Adipocyte (in vitro differentiated cells): ENCODE measurements around the gene ENOX1.
A peak's percentile ranks its signal among the peaks of the same experiment; 100 is the strongest.

Experiments
- DNase-seq: peaks from one replicate; pipeline ENCODE4 v3.0.0-alpha.2; 2015; ENCODE audit warnings: low read depth
- H3K27me3 ChIP-seq: replicated peaks from 2 replicates; pipeline ENCODE4 v1.7.0; 2013; ENCODE audit warnings: mild to moderate bottlenecking, low read length, moderate library complexity; ENCODE audit not compliant: control insufficient read depth, insufficient read depth
- H3K36me3 ChIP-seq: 2 replicates; pipeline ENCODE4 v1.7.0; 2013; ENCODE audit warnings: low read length, mild to moderate bottlenecking, moderate library complexity; ENCODE audit not compliant: control insufficient read depth, insufficient read depth, severe bottlenecking
- H3K4me1 ChIP-seq: 2 replicates; pipeline ENCODE4 v1.7.0; 2013; ENCODE audit warnings: mild to moderate bottlenecking, low read length, moderate library complexity; ENCODE audit not compliant: control insufficient read depth, insufficient read depth
- H3K4me3 ChIP-seq: 2 replicates; pipeline ENCODE4 v1.7.0; 2013; ENCODE audit warnings: mild to moderate bottlenecking, low read length, moderate library complexity
- H3K9ac ChIP-seq: 2 replicates; pipeline ENCODE4 v1.7.0; 2013; ENCODE audit warnings: mild to moderate bottlenecking, low read length, moderate library complexity
- H3K9me3 ChIP-seq: 2 replicates; pipeline ENCODE4 v1.7.0; 2013; ENCODE audit warnings: mild to moderate bottlenecking, low read length, moderate library complexity; ENCODE audit not compliant: control insufficient read depth

ENOX1 gene

DNA sequence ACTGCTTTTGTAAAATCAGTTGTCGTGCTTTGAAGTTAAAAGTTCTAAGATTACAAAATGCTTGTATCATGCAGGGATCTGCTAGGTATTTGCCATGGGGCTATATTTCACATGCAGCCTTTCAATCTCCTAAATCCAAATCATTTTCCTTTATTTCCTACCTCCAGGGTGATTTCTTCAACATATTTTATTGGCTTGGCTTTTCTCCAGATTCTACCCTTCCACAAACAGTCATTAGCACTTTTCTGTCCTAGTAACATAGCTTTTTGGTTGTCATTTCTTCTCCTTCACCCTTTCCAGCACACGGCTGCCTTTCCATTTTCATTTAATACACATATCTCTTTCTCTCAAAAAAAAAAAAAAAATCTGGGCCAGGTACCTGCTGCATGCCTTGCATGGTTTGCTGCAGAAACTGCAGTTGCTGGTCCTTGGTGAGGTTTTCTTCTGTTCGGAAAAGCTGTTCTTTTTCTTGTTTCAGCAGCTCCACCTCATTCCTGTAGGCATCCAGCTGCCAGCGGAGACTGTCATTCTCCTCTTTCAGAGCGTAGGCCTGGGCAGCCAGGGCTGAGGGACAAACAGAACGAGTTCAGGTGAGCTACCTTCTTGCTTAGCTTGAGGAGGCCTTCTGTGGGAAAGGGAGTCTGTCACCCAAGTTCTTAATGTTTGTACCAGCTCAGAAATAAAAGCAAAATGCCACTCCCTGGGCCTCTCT, 488.6 kb downstream of the ENOX1 start:
- peaks cover 23% of the 10 kb centered on the region for H3K4me1 ChIP-seq
- H3K4me3 ChIP-seq = no peak overlapping the region

DNA sequence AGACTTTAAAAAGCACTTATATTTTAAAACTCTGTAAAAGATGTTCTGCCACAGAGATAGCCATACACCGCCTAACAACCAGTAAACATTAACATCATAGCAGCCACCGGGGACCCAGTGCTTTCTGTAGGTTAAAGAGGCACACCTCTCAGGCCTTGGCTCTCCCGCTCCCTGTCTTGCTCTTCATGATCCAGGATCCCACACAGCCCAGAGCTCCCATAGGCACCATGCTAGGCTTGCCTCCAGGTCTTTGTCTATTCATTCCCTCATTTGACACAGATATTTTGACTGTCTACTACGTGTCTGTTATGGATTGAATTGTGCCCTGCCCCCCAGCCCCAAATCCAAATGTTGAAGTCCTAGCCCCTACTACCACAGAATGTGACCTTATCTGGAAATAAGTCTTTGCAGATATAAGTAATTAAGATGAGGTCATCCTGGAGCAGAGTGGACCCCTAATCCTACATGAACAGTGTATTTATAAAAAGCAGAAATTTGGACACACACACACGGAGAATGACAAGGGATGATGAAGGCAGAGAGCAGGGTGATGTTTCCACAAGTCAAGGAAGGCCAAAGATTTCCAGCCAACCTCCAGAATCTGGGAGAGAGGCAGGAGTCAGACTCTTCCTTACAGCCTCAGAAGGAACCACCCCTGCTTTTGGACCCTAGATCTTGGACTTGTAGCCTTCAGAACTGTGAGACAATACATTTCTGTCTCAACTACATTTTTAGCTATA, 490.8 kb downstream of the ENOX1 start:
- peaks cover 17% of the 10 kb centered on the region for H3K4me1 ChIP-seq
- no peak overlapping the region for H3K4me3 ChIP-seq
- no peak overlapping the region for H3K9ac ChIP-seq
- DNase-seq = no peak
- no peaks in the 10 kb centered on the region for H3K27me3 ChIP-seq
- H3K36me3 ChIP-seq = no peaks in the 10 kb centered on the region
- H3K9me3 ChIP-seq = no peaks in the 10 kb centered on the region

More for the DNA sequence above, 488.6 kb downstream of the ENOX1 start:
- Histone ChIP-seq H3K9me3 (no peaks in the 10 kb centered on the region), H3K9ac (no peak overlapping the region), H3K27me3 (no peaks in the 10 kb centered on the region), H3K36me3 (no peaks in the 10 kb centered on the region)
- no peak for DNase-seq

DNA sequence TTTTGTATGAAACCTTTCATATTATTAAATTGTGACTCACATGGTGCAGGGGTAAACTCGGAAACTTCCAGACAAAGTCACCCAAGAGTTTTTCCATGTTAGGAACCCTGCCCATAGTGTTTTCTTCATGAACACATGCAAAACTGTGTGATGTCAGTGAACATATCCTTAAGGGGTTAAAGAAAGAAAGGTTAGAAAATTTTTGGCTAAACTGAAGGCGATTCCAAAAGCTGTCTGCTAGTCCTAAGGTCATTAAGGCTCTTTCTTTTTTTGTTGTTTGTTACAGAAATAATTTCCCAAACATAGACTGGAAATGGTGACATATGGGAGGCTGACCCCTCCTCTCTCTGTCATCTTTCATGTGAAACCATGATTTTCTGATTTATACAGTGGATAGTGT, 491.5 kb downstream of the ENOX1 start:
- Histone ChIP-seq H3K9ac (no peak overlapping the region), H3K4me3 (no peak overlapping the region), H3K9me3 (no peaks in the 10 kb centered on the region), H3K36me3 (no peaks in the 10 kb centered on the region), H3K27me3 (no peaks in the 10 kb centered on the region), H3K4me1 (peaks cover 12% of the 10 kb centered on the region)
- no peak for DNase-seq

DNA sequence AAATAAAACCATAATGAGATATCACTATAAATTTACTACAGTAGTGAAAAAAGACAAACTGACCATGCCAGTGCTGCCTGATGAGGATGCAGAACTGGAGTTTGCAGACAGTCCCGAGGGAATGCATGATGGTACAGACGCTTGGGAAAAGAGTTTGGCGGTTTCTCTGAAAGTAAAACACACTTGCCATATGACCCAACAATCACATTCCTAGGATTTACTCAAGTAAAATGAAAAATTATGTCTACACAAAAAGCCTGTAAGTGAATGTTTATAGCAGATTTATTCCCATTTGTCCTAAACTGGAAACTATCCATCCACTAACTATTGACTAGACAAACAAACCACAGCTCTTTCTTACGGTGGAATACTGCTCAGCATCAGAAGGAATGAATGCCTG, 492.4 kb downstream of the ENOX1 start:
- no peaks in the 10 kb centered on the region for H3K27me3 ChIP-seq
- H3K36me3 ChIP-seq = no peaks in the 10 kb centered on the region
- H3K9me3 ChIP-seq = no peaks in the 10 kb centered on the region
- no peak overlapping the region for H3K9ac ChIP-seq
- peaks cover 15% of the 10 kb centered on the region for H3K4me1 ChIP-seq
- no peak for DNase-seq
- H3K4me3 ChIP-seq = no peak overlapping the region

DNA sequence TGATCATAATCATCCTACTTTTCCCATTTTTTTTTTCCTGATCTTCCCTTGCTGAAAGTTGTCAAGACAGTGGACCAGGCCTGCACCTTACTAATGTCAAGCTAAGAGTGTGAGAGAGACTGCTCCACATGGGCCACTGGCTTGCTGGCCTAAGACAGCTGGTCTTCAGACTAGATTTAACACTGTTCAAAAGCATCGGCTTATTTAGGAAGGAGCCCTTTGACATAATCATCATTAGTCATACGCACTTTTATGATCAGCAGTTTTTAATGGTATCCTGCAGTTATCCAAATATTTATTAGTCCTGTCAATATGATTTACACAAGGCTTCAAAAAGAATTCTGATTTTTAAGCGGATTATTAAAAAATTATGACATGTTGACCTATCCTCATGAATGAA, 492.8 kb downstream of the ENOX1 start:
- H3K4me1 ChIP-seq = peaks cover 19% of the 10 kb centered on the region
- no peaks in the 10 kb centered on the region for H3K27me3 ChIP-seq
- H3K4me3 ChIP-seq = no peak overlapping the region
- H3K9me3 ChIP-seq = no peaks in the 10 kb centered on the region
- H3K9ac ChIP-seq = no peak overlapping the region
- DNase-seq = no peak
- no peaks in the 10 kb centered on the region for H3K36me3 ChIP-seq

DNA sequence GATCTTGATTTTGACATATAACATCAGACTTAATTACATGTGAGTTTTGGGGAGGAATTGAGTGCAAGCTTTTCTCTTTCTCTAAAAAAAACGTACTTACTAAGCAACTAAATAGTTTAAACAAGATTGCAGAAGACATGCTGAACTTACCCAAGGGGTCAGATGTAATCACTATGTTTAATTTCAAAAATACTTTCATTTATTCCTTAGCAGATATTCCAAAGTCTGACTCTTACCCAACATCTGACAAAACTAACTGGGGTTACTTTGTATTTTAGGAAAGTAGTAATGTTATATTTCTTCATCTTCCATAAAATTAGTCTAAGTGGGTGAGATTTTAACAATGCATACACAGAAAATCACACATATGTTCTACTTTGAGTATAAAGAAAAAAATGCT, 493.2 kb downstream of the ENOX1 start:
- peak; percentile 44 for DNase-seq
- Histone ChIP-seq H3K4me3 (no peak overlapping the region), H3K9ac (no peak overlapping the region), H3K4me1 (peaks cover 19% of the 10 kb centered on the region), H3K9me3 (no peaks in the 10 kb centered on the region), H3K27me3 (no peaks in the 10 kb centered on the region), H3K36me3 (no peaks in the 10 kb centered on the region)

DNA sequence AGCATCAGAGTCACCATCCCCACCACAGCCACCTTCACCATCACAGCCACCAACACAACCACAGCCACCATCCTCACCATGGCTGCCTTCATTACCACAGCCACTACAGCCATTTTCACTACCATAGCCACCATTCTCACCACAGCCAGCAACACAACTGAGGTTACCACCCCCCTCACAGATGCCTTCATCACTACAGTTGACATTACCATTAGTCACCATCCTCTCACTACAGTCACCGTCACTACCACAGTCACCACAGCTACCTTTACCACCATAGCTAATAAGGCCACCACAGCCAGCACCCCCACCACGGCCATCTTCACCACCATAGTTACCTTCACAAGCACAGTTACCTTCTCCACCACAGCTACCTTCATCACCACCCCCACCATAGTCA, 493.8 kb downstream of the ENOX1 start:
- Histone ChIP-seq H3K4me1 (peaks cover 19% of the 10 kb centered on the region), H3K36me3 (no peaks in the 10 kb centered on the region), H3K9ac (no peak overlapping the region), H3K27me3 (no peaks in the 10 kb centered on the region), H3K4me3 (no peak overlapping the region), H3K9me3 (no peaks in the 10 kb centered on the region)
- DNase-seq = no peak

DNA sequence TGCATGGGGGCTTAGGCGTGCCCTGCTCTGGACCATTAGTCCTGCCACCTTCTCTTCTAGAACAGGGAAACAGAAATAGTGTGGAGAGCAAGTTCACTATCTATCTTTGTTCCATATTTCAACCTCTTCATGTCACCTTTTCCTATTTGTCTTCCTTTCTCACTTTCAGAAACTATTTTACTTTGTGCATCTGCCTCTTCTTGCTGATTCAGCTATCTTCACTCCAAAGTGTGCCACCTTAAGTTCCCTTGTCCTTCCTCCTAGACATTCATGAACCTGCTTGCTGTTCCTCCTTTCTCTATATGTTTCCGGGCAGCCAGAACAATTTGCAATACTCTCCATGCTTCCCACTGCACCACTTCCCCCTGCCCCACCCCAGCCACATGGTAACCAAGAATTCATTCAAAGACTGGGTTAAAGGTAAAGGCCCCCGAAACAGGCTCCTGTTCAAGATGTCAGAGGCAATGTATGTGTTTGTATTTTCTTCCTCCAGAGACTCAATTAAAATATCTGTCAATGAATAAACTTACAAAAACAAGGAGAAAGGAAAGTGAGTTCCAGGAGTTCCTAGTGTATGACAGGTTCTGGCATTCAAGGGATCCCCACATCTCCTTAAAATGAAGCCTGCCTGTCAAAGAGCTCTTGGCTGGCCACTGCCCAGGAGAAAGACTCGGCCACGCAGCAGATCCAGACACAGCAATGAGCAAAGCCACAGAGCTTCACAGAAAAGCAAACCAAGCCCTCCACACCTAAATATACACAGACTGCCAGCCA, 495.3 kb downstream of the ENOX1 start:
- DNase-seq = no peak
- H3K4me3 ChIP-seq = no peak overlapping the region
- no peaks in the 10 kb centered on the region for H3K9me3 ChIP-seq
- H3K36me3 ChIP-seq = no peaks in the 10 kb centered on the region
- no peaks in the 10 kb centered on the region for H3K27me3 ChIP-seq
- H3K4me1 ChIP-seq = peaks cover 19% of the 10 kb centered on the region
- H3K9ac ChIP-seq = no peak overlapping the region

DNA sequence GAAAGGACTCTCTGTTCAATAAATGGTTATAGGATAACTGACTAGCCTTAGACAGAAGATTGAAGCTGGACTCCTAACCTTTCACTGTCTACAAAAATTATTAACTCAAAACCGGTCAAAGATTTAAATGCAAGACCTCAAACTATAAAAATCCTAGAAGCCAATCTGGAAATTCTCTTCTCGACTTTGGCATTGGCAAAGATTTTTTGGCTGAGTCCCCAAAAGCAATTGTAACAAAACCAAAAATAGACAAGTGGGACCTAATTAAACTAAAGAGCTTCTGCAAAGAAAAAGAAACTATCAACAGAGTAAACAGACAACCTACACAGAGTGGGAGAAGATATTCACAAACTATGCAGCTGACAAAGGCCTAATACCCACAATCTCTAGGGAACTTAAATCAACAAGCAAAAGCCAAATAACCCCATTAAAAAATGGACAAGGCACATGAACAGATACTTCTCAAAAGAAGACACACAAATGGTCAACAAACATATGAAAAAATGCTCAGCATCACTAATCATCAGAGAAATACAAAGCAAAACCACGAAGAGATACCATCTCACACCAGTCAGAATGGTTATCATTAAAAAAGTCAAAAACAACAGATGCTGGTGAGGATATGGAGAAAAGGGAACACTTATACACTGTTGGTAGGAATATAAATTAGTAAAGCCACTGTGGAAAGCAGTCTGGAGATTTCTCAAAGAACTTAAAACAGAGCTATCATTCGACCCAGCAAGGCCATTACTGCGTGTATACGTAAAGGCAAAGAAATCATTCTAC, 497.1 kb downstream of the ENOX1 start:
- no peaks in the 10 kb centered on the region for H3K9me3 ChIP-seq
- H3K36me3 ChIP-seq = no peaks in the 10 kb centered on the region
- no peak overlapping the region for H3K4me3 ChIP-seq
- H3K4me1 ChIP-seq = peaks cover 19% of the 10 kb centered on the region
- H3K9ac ChIP-seq = no peak overlapping the region
- peak; percentile 31 for DNase-seq
- no peaks in the 10 kb centered on the region for H3K27me3 ChIP-seq

DNA sequence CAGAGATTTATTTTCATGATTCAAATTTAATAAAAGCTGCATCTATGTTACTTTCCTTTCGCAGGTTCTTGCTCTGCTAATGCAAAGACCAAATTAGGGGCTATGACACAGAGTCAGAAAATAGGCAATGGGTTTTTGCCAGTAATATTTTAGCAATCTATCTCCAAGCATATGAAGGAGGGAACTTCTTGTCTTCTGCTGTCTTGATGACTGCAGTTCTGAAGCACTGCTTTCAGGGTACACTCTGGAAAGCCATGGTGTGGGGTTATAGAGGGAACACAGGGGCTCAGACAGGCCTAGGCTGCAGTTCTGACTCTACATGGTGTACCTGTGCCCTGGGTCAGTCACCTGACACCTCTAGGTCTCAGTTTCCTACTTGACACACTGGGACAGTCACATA, 500.0 kb downstream of the ENOX1 start:
- no peaks in the 10 kb centered on the region for H3K36me3 ChIP-seq
- no peak for DNase-seq
- H3K9me3 ChIP-seq = no peaks in the 10 kb centered on the region
- H3K27me3 ChIP-seq = no peaks in the 10 kb centered on the region
- no peak overlapping the region for H3K4me3 ChIP-seq
- H3K4me1 ChIP-seq = peaks cover 11% of the 10 kb centered on the region
- H3K9ac ChIP-seq = no peak overlapping the region
